ENCODE data around the gene MSI2. TPM values are rescaled to one million over a fixed set of nuclear protein-coding genes. Genes with fewer than 3 reads are reported as not detected.

Gene MSI2
- total RNA-seq, 1 donor from 2014 or later, result 23.1 TPM

DNA sequence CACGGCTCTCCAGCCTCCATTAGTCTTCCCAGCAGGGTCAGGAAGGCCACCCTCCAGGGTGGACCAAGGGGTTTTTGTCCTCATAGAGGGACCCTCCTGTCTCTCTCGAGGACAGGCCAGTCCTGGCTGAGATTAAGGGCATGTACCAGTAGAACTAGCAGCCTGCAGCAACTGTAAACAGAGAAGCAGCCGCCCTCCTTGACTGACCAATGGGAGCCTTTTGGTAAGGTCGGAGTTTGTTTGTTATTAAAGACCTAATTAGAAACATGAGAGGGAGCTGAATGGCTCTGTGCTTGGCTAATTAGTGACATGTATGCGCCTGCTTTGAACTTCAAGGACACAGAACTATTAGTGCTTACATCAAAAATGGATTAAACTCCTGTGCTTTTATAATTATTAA lies 408.8 kb downstream of the MSI2 start:
- no peaks in the 10 kb centered on the region for H3K27me3 Mint-ChIP-seq (ENCODE audit: low read depth)
- DNase-seq (ENCODE audit: low spot score), result no peak
- H3K4me1 Mint-ChIP-seq (ENCODE audit: low read depth), result peaks cover 6% of the 10 kb centered on the region
- H3K36me3 Mint-ChIP-seq (ENCODE audit: low read depth), result no peaks in the 10 kb centered on the region
- H3K9me3 Mint-ChIP-seq (ENCODE audit: low read depth), result no peaks in the 10 kb centered on the region
- no peak overlapping the region for H3K27ac Mint-ChIP-seq (ENCODE audit: unreplicated experiment)
- no peak overlapping the region for H3K4me3 Mint-ChIP-seq (ENCODE audit: unreplicated experiment)
- TF ChIP-seq, protein P1, sequence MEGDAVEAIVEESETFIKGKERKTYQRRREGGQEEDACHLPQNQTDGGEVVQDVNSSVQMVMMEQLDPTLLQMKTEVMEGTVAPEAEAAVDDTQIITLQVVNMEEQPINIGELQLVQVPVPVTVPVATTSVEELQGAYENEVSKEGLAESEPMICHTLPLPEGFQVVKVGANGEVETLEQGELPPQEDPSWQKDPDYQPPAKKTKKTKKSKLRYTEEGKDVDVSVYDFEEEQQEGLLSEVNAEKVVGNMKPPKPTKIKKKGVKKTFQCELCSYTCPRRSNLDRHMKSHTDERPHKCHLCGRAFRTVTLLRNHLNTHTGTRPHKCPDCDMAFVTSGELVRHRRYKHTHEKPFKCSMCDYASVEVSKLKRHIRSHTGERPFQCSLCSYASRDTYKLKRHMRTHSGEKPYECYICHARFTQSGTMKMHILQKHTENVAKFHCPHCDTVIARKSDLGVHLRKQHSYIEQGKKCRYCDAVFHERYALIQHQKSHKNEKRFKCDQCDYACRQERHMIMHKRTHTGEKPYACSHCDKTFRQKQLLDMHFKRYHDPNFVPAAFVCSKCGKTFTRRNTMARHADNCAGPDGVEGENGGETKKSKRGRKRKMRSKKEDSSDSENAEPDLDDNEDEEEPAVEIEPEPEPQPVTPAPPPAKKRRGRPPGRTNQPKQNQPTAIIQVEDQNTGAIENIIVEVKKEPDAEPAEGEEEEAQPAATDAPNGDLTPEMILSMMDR (IDR thresholded peaks at IDR 0.05), result no peak

DNA sequence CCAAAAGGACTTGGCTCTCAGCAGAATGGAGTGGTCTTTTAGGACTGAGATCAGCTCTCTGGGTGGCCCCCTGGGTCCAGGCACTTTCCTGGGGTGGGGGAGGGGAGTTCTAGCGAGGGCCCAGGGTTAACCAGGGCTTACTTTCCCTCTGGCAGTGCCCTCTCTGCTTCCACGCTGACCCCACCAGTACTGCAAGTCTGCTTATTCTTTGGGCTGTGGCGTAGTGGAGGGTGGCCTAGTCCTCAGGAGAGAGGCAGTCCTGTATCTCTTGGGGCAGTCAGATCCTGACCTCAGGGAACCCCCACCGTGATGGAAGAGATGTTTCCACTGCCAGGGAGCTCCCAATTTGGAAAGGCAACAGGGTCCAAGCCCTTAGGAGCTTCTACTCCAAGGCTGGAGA lies 409.4 kb downstream of the MSI2 start:
- Mint-ChIP-seq H3K27me3 (ENCODE audit: low read depth) (no peaks in the 10 kb centered on the region), H3K27ac (ENCODE audit: unreplicated experiment) (no peak overlapping the region), H3K9me3 (ENCODE audit: low read depth) (no peaks in the 10 kb centered on the region), H3K4me3 (ENCODE audit: unreplicated experiment) (no peak overlapping the region), H3K36me3 (ENCODE audit: low read depth) (no peaks in the 10 kb centered on the region), H3K4me1 (ENCODE audit: low read depth) (peaks cover 6% of the 10 kb centered on the region)
- TF ChIP-seq, protein P1 (IDR thresholded peaks at IDR 0.05), result no peak
- DNase-seq (ENCODE audit: low spot score), result no peak

DNA sequence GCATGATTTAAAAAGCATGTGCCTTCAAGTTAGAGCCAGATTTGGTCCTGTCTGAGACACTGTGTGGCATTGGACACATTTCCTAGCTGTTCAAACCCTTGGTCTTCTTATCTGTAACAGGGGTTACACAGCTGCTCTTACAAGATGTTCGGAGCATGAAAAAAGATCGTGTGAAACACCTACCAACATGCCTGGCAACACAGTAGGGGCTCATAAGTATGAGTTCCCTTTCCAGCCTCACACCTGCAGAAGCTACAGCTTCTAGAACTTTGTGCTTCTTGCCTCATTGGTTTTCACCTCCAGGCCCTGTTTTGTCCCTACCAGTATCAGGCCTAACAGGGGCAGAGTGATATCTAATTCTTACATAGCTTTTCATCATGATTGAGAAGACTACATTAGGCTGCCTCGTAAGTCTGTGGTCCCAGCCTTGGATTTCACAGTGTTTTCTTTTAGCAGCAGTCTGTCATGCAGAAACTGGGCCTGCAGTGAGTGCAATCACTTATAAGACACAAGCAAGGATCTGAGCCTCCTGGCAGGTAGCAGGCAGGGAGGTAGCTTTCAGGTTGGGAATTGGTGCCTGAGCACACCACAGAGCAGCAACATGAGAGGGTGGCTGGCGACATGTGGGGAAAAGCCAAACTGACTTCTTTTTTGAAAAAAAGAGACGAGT lies 410.0 kb downstream of the MSI2 start:
- no peaks in the 10 kb centered on the region for H3K9me3 Mint-ChIP-seq (ENCODE audit: low read depth)
- no peak overlapping the region for H3K4me3 Mint-ChIP-seq (ENCODE audit: unreplicated experiment)
- no peaks in the 10 kb centered on the region for H3K36me3 Mint-ChIP-seq (ENCODE audit: low read depth)
- TF ChIP-seq, protein P1 (IDR thresholded peaks at IDR 0.05), result no peak
- DNase-seq (ENCODE audit: low spot score), result no peak
- H3K27ac Mint-ChIP-seq (ENCODE audit: unreplicated experiment), result no peak overlapping the region
- no peaks in the 10 kb centered on the region for H3K27me3 Mint-ChIP-seq (ENCODE audit: low read depth)
- peaks cover 6% of the 10 kb centered on the region for H3K4me1 Mint-ChIP-seq (ENCODE audit: low read depth)

DNA sequence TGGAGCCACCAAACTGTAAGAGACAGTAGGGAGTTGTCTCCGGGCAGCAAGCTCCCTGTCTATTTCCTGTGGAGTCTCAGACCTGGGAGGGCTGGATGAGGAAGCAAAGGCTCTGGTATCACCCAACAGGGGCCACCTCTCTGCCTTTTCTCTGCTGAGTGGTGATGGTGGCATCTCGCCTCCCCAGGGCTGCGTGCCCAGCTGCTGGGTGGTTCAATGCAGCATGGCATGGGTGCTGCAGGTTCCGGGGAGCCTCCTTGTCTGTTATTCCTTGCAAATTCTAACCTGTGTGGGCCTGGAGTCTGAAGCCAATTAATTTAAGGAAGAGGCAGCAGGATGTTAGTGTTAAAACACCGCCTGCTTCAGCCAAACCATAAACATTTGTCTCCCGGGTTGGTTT lies 410.6 kb downstream of the MSI2 start:
- Mint-ChIP-seq H3K27ac (ENCODE audit: unreplicated experiment) (no peak overlapping the region), H3K4me1 (ENCODE audit: low read depth) (peaks cover 9% of the 10 kb centered on the region)

DNA sequence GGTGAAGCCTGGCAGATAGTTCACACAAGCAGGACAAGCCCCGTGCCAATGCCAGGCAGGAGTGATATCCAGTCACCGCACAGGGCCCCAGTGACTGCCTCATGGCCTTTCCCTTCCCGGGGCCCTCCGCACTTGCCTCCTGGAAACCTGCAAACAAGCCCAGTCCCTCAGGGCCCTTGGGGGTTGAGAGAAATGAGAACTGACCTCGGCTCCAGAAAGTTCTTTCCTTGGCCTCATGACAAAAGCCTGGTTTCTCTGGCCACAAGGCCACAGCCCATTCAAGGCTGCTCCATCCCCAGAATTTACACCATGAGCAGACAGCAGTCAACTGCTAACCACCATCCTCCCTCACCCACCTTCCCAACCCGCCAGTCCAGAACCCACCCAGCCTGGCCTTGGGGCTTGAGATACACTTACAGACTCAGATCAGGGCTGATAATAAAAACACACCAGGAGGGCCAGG lies 411.2 kb downstream of the MSI2 start:
- H3K27ac Mint-ChIP-seq (ENCODE audit: unreplicated experiment), result no peak overlapping the region
- no peaks in the 10 kb centered on the region for H3K36me3 Mint-ChIP-seq (ENCODE audit: low read depth)
- TF ChIP-seq, protein P1 (IDR thresholded peaks at IDR 0.05), result no peak
- H3K9me3 Mint-ChIP-seq (ENCODE audit: low read depth), result no peaks in the 10 kb centered on the region
- peaks cover 8% of the 10 kb centered on the region for H3K4me1 Mint-ChIP-seq (ENCODE audit: low read depth)
- DNase-seq (ENCODE audit: low spot score), result no peak
- H3K4me3 Mint-ChIP-seq (ENCODE audit: unreplicated experiment), result no peak overlapping the region
- H3K27me3 Mint-ChIP-seq (ENCODE audit: low read depth), result no peaks in the 10 kb centered on the region

More for the DNA sequence above, 410.6 kb downstream of the MSI2 start:
- no peak overlapping the region for H3K4me3 Mint-ChIP-seq (ENCODE audit: unreplicated experiment)
- no peaks in the 10 kb centered on the region for H3K27me3 Mint-ChIP-seq (ENCODE audit: low read depth)
- TF ChIP-seq, protein P1 (IDR thresholded peaks at IDR 0.05), result no peak
- H3K9me3 Mint-ChIP-seq (ENCODE audit: low read depth), result no peaks in the 10 kb centered on the region
- DNase-seq (ENCODE audit: low spot score), result no peak
- H3K36me3 Mint-ChIP-seq (ENCODE audit: low read depth), result no peaks in the 10 kb centered on the region

All from chondrocyte (in vitro differentiated cells).